Endodermal cell (in vitro differentiated cells): Measurements from ENCODE around the gene MAPT. TPM values are rescaled to one million over a fixed set of nuclear protein-coding genes. Genes with fewer than 3 reads are reported as not detected.

Experiments used
- DNase-seq: peaks from one replicate; pipeline ENCODE4 v3.0.0-alpha.2; 2017
- H3K27ac ChIP-seq: 2 replicates; pipeline ENCODE4 v1.5.1; 2013; ENCODE audit warnings: mild to moderate bottlenecking, low read depth, low read length, moderate library complexity
- H3K27me3 ChIP-seq: 2 replicates; pipeline ENCODE4 v1.6.1; 2013; ENCODE audit warnings: mild to moderate bottlenecking, low read length, moderate library complexity; ENCODE audit not compliant: insufficient read depth, control insufficient read depth, poor library complexity, severe bottlenecking
- H3K36me3 ChIP-seq: 2 replicates; pipeline ENCODE4 v1.7.0; 2013; ENCODE audit warnings: mild to moderate bottlenecking, low read length, moderate library complexity; ENCODE audit not compliant: control insufficient read depth, insufficient read depth
- H3K4me1 ChIP-seq: one replicate; pipeline ENCODE4 v1.7.0; 2013; ENCODE audit warnings: low read length; ENCODE audit not compliant: control insufficient read depth, insufficient read depth
- H3K4me3 ChIP-seq: 2 replicates; pipeline ENCODE4 v1.5.1; 2013; ENCODE audit warnings: mild to moderate bottlenecking, low read length, moderate library complexity
- H3K9ac ChIP-seq: 2 replicates; pipeline ENCODE4 v1.6.1; 2013; ENCODE audit warnings: mild to moderate bottlenecking, low read length, moderate library complexity; ENCODE audit not compliant: poor library complexity, severe bottlenecking; ENCODE audit errors: extremely low read depth
- H3K9me3 ChIP-seq: 2 replicates; pipeline ENCODE4 v1.6.1; 2013; ENCODE audit warnings: mild to moderate bottlenecking, low read length, moderate library complexity; ENCODE audit not compliant: control insufficient read depth
- H3K27ac Mint-ChIP-seq: 2 replicates; pipeline ENCODE4 v1.8.0; 2020; ENCODE audit warnings: mixed read lengths
- H3K27me3 Mint-ChIP-seq: 2 replicates; pipeline ENCODE4 v1.8.0; 2021; ENCODE audit warnings: mild to moderate bottlenecking, mixed read lengths; ENCODE audit not compliant: insufficient read depth
- H3K36me3 Mint-ChIP-seq: 2 replicates; pipeline ENCODE4 v1.8.0; 2020; ENCODE audit warnings: low read depth, mixed read lengths
- H3K4me1 Mint-ChIP-seq: 2 replicates; pipeline ENCODE4 v1.8.0; 2020; ENCODE audit warnings: mixed read lengths
- H3K4me3 Mint-ChIP-seq: 2 replicates; pipeline ENCODE4 v1.8.0; 2020; ENCODE audit warnings: mild to moderate bottlenecking, moderate library complexity, mixed read lengths
- H3K9me3 Mint-ChIP-seq: 2 replicates; pipeline ENCODE4 v1.8.0; 2020; ENCODE audit warnings: mild to moderate bottlenecking, mixed read lengths
- CTCF ChIP-seq: fragments of 200-600 bp; sonication (generic); conservative IDR thresholded peaks from 2 replicates; pipeline ENCODE4 v1.5.0; 2021; ENCODE audit warnings: antibody characterized with exemption, mild to moderate bottlenecking
- WGBS, 2 experiments: methylation state at CpG; one replicate each; pipeline versions ENCODE4 v1.1.5 to v1.1.7; 2013; ENCODE audit warnings: missing lambda C conversion rate in 2 of 2, mixed read lengths in 1 of 2; ENCODE audit not compliant: insufficient coverage in 1 of 2, insufficient read length in 1 of 2; 5-methylcytosine and 5-hydroxymethylcytosine counted together
- long read RNA-seq, 4 experiments: library from polyadenylated mRNA in 2 of 4; library from RNA in 1 of 4; library from capped mRNA in 1 of 4; stranded (forward) in 3 of 4; unstranded in 1 of 4; transcript quantifications; one replicate each; pipeline ENCODE4 v2.0.0, GENCODE V29; 2020 to 2021; ENCODE audit warnings: inconsistent platforms in 1 of 4
- polyA plus RNA-seq, 2 experiments: library from polyadenylated mRNA; stranded (reverse); fragments of 50-300 nt; gene quantifications; one replicate each; pipeline ENCODE4 v1.2.3, GENCODE V29; 2013
- total RNA-seq, 2 donors: library from RNA; stranded (reverse); fragmentation: NEBNext Ultra II Directional in 1 of 2; extraction: Animal tissue kit (Norgen Biotek cat#: 25700) in 1 of 2; gene quantifications; 2 replicates in 1 of 2; 3 replicates in 1 of 2; pipeline ENCODE4 v1.2.1, GENCODE V29; 2021

Gene MAPT
- total RNA-seq = under 1 TPM; 0.69 to 0.73 TPM
- 10.8 TPM for polyA plus RNA-seq (2013, experiment 1 of 2)
- polyA plus RNA-seq (2013, experiment 2 of 2) = 8.2 TPM
- long read RNA-seq, experiment 1 = 0 reads
- long read RNA-seq, experiment 2, partial matches to known transcripts = 0 of 2 reads
- long read RNA-seq, experiment 2, other reads (novel, unspliced or antisense) = 1 of 2 reads
- long read RNA-seq, experiment 3 = 0 reads
- long read RNA-seq, experiment 4, partial matches to known transcripts = 0 of 2 reads
- long read RNA-seq, experiment 4, other reads (novel, unspliced or antisense) = 0 of 2 reads

DNA sequence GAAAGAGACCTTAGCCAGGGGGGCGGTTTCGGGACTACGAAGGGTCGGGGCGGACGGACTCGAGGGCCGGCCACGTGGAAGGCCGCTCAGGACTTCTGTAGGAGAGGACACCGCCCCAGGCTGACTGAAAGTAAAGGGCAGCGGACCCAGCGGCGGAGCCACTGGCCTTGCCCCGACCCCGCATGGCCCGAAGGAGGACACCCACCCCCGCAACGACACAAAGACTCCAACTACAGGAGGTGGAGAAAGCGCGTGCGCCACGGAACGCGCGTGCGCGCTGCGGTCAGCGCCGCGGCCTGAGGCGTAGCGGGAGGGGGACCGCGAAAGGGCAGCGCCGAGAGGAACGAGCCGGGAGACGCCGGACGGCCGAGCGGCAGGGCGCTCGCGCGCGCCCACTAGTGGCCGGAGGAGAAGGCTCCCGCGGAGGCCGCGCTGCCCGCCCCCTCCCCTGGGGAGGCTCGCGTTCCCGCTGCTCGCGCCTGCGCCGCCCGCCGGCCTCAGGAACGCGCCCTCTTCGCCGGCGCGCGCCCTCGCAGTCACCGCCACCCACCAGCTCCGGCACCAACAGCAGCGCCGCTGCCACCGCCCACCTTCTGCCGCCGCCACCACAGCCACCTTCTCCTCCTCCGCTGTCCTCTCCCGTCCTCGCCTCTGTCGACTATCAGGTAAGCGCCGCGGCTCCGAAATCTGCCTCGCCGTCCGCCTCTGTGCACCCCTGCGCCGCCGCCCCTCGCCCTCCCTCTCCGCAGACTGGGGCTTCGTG lies at the start of gene MAPT:
TSS of gene MAPT (plus strand) at position 533 of the 763 bp plus-strand sequence. CDS start 67,784 bp downstream, outside the sequence.
- Histone ChIP-seq H3K27me3 (peaks cover 87% of the 10 kb centered on the region), H3K9me3 (no peaks in the 10 kb centered on the region), H3K4me3 (peak within 1 kb of the TSS; percentile 77), H3K36me3 (no peaks in the 10 kb centered on the region), H3K9ac (peak within 1 kb of the TSS; percentile 41), H3K27ac (no peak within 1 kb of the TSS), H3K4me1 (peaks cover 2% of the 10 kb centered on the region)
- peak; percentile 98 for DNase-seq
- H3K4me1 Mint-ChIP-seq = peaks cover 6% of the 10 kb centered on the region
- TF ChIP-seq CTCF = peak; percentile 99
- H3K27me3 Mint-ChIP-seq = peaks cover 90% of the 10 kb centered on the region
- no peaks in the 10 kb centered on the region for H3K9me3 Mint-ChIP-seq
- no peak within 1 kb of the TSS for H3K27ac Mint-ChIP-seq
- WGBS, 2 experiments = 3 to 19% methylated on average over 20 to 97 of the region's 97 CpGs
- peak within 1 kb of the TSS; percentile 58 for H3K4me3 Mint-ChIP-seq
- H3K36me3 Mint-ChIP-seq = no peaks in the 10 kb centered on the region

DNA sequence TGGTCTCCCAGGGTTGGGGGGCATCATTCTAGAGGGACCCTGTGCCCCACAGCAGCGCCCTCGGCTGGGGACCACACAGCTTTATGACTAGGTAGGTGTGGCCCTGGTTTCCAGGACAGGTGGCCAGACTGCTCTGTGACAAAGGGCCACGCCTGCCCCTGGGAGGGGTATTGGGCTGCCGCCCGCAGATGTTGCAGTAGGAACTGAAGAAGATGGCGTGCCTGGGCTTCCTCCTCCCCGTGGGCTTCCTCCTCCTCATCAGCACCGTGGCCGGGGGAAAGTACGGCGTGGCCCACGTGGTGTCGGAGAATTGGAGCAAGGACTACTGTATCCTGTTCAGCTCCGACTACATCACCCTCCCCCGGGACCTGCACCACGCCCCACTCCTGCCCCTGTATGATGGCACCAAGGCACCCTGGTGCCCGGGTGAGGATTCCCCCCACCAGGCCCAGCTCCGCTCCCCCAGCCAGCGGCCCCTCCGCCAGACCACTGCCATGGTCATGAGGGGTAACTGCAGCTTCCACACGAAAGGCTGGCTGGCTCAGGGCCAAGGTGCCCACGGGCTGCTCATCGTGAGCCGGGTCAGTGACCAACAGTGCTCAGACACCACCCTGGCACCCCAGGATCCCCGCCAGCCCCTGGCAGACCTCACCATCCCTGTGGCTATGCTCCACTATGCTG lies 49.5 kb upstream of the MAPT start, which contains the start of gene SPPL2C:
TSS of gene SPPL2C (plus strand) at position 187 of the 681 bp plus-strand sequence. CDS start at position 213, 26 bp downstream.
- DNase-seq = no peak
- TF ChIP-seq CTCF = no peak
- Mint-ChIP-seq H3K4me3 (no peak within 1 kb of the TSS), H3K27ac (no peak within 1 kb of the TSS), H3K36me3 (no peaks in the 10 kb centered on the region), H3K4me1 (no peaks in the 10 kb centered on the region), H3K27me3 (no peaks in the 10 kb centered on the region), H3K9me3 (no peaks in the 10 kb centered on the region)
- Histone ChIP-seq H3K9me3 (no peaks in the 10 kb centered on the region), H3K36me3 (no peaks in the 10 kb centered on the region), H3K4me1 (no peaks in the 10 kb centered on the region), H3K9ac (no peak within 1 kb of the TSS), H3K4me3 (no peak within 1 kb of the TSS), H3K27ac (no peak within 1 kb of the TSS), H3K27me3 (no peaks in the 10 kb centered on the region)
- 91 to 95% methylated on average over 19 to 25 of the region's 25 CpGs for WGBS, 2 experiments

DNA sequence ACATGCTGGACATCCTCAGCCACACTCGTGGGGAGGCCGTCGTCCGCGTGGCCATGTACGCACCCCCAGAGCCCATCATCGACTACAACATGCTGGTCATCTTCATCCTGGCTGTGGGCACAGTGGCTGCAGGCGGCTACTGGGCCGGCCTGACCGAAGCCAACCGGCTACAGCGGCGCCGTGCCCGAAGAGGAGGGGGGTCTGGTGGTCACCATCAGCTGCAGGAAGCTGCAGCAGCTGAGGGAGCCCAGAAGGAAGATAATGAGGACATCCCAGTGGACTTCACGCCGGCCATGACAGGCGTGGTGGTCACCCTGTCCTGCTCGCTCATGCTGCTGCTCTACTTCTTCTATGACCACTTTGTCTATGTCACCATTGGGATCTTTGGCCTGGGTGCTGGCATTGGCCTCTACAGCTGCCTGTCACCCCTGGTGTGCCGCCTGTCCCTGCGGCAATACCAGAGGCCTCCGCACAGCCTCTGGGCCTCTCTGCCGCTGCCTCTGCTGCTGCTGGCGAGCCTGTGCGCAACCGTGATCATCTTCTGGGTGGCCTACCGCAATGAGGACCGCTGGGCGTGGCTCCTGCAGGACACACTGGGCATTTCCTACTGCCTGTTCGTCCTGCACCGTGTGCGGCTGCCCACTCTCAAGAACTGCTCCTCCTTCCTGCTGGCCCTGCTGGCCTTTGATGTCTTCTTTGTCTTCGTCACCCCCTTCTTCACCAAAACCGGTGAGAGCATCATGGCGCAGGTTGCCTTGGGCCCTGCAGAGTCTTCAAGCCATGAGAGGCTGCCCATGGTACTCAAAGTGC lies 48.8 kb upstream of the MAPT start:
- H3K9me3 ChIP-seq = no peaks in the 10 kb centered on the region
- no peak overlapping the region for H3K4me3 Mint-ChIP-seq
- H3K4me1 ChIP-seq = no peaks in the 10 kb centered on the region
- no peak for DNase-seq
- H3K27me3 ChIP-seq = no peaks in the 10 kb centered on the region
- H3K36me3 ChIP-seq = no peaks in the 10 kb centered on the region
- H3K27ac ChIP-seq = no peak overlapping the region
- H3K4me3 ChIP-seq = no peak overlapping the region
- no peaks in the 10 kb centered on the region for H3K27me3 Mint-ChIP-seq
- H3K4me1 Mint-ChIP-seq = no peaks in the 10 kb centered on the region
- no peaks in the 10 kb centered on the region for H3K9me3 Mint-ChIP-seq
- no peak overlapping the region for H3K27ac Mint-ChIP-seq
- WGBS, 2 experiments = 90% methylated on average over 23 to 35 of the region's 35 CpGs
- TF ChIP-seq CTCF = no peak
- H3K9ac ChIP-seq = no peak overlapping the region
- no peaks in the 10 kb centered on the region for H3K36me3 Mint-ChIP-seq
